LHCN-M2 (cell line): ENCODE data around the gene UBE2L3. TPM values are rescaled to one million over a fixed set of nuclear protein-coding genes. Genes with fewer than 3 reads are reported as not detected.
A peak's percentile ranks its signal among the peaks of the same experiment; 100 is the strongest.
"Not testable (repeated sequence)": the region's sequence is repeated elsewhere in the genome, so short reads cannot be mapped to it uniquely, and the experiment has no call there.

Experiments
- DNase-seq: peaks from one replicate; pipeline ENCODE4 v3.0.0-alpha.2; 2012; ENCODE audit warnings: low read depth
- polyA plus RNA-seq: library from polyadenylated mRNA; unstranded; fragments of >200 nt; gene quantifications from one replicate; pipeline ENCODE4 v1.2.1, GENCODE V29; 2012; ENCODE audit warnings: missing spikeins
- total RNA-seq: library from RNA; depleted of rRNA; stranded (reverse); fragments of >200 nt; gene quantifications from 2 replicates; pipeline ENCODE4 v1.2.3, GENCODE V29; 2014; rRNA removed

Gene UBE2L3
- total RNA-seq = 80.3 and 83.1 TPM in 2 replicates
- polyA plus RNA-seq = 89.0 TPM

GRCh38 chr22:21567456-21568346 lies at the start of gene UBE2L3:
TSS of gene UBE2L3 (plus strand) at chr22:21567714. CDS start at chr22:21567745, 31 bp downstream.
- peak; percentile 75 for DNase-seq

- not testable (repeated sequence) for DNase-seq
Measured at GRCh38 chr22:21526705-21527500, 40.6 kb upstream of the UBE2L3 start.

DNA sequence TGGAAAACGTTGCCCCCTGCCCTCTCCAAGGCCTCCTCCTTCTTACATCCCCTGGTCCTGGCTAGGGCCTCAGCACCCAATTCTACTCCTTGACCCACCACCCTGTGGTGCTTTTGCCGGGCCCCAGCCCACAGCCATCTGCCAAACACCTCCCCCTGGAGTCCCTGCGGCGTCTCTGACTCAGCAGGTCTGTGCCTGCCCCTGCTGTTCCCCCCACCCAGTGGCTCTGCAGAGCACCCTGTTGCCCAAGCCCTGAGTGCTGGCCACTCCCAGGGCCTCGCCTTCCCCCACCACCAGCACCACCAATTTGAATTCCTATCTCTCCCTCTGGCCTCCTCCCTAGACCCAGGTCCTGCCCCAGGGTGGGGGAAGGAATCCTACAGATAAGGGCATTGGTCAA lies 36.0 kb upstream of the UBE2L3 start:
- not testable (repeated sequence) for DNase-seq

- not testable (repeated sequence) for DNase-seq
Measured at GRCh38 chr22:21532863-21533648, 34.5 kb upstream of the UBE2L3 start.

DNA sequence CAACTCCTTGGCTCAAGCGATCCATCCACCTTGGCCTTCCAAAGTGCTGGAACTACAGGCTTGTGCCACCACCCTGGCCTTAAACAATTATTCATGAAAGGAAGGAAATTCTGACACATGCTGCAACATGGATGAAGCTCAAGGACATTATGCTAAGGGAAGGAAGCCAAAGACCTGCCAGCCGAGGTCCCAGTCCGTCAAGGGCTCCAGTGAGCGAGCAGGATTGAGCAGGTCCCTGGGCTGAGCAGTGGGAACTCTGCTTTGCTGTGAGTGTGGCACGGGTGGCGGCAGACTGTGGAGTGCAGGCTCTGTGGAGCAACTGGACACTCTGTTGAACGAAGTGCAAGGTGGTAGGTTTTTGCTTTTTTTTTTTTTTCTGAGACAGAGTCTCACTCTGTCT lies 27.7 kb upstream of the UBE2L3 start:
- not testable (repeated sequence) for DNase-seq

GRCh38 chr22:21544432-21545322 lies 22.8 kb upstream of the UBE2L3 start:
- DNase-seq = not testable (repeated sequence)

- not testable (repeated sequence) for DNase-seq
Measured at GRCh38 chr22:21549558-21549957, 18.0 kb upstream of the UBE2L3 start.

GRCh38 chr22:21550008-21550677 lies 17.4 kb upstream of the UBE2L3 start:
- not testable (repeated sequence) for DNase-seq

GRCh38 chr22:21550678-21551047 lies 16.9 kb upstream of the UBE2L3 start:
- not testable (repeated sequence) for DNase-seq

DNA sequence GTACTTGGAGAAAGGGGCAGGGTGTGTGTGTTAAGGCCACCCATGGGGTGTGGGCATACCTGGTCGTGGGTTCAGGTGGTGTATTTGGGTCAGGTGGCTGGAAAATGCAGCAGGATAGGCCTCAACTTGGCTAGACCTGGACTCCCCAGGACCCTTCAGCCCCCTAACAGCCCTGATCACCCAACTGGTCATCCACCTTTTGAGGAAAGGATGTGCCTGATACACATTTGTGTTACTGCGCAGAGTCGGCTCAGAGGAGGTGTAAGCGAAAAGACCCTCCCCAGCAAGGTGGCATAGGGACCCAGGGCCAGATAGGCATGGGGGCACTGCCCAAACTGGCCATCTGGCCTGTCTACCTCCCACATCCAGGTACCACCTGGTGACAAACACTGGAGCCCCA lies 16.2 kb upstream of the UBE2L3 start, which contains the start of gene RIMBP3C:
RIMBP3C (minus strand) TSS at position 101 of the 400 bp plus-strand sequence. CDS start 485 bp downstream, outside the sequence.
- not testable (repeated sequence) for DNase-seq

DNA sequence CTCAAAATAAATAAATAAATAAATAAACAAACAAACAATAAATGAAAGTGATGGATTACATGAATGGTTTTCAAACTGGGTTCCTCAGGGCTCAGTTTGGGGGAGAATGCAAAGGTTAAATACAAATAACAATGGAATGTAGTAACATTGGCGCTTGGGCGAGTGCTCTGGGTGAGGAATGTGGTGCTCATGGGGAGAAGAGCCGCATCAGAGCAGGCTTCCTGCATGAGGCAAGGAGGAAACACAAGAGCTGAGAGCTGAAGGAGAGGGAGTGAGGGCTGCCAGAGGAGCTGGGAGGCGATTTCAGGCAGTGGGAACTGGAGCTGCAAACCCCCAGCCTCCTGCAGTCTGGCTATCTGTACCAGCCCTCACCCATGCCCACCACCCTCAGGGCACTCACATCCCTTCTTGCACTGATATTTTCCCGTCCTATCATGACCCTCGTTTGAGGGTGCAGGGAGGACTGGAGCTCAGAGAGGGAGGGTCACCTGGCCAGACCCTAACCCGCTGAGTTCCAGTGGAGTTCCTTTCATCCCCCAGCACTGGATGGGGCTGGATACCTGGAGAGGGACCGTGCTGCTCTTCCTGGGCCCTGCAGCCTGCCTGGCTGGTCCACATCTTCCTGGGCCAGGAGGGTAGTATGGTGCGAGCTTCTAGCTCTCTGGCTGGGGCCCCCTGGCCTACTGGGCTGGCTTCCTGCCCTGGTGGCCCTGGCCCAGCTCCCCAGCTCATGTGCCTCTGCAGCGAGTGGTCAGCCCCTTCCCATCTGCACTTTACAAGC lies 8.0 kb upstream of the UBE2L3 start:
- not testable (repeated sequence) for DNase-seq

GRCh38 chr22:21560657-21561056 lies 6.9 kb upstream of the UBE2L3 start:
- not testable (repeated sequence) for DNase-seq

GRCh38 chr22:21563912-21564311 lies 3.6 kb upstream of the UBE2L3 start:
- DNase-seq = no peak

- no peak for DNase-seq
Measured at GRCh38 chr22:21564411-21564810, 3.1 kb upstream of the UBE2L3 start.

DNA sequence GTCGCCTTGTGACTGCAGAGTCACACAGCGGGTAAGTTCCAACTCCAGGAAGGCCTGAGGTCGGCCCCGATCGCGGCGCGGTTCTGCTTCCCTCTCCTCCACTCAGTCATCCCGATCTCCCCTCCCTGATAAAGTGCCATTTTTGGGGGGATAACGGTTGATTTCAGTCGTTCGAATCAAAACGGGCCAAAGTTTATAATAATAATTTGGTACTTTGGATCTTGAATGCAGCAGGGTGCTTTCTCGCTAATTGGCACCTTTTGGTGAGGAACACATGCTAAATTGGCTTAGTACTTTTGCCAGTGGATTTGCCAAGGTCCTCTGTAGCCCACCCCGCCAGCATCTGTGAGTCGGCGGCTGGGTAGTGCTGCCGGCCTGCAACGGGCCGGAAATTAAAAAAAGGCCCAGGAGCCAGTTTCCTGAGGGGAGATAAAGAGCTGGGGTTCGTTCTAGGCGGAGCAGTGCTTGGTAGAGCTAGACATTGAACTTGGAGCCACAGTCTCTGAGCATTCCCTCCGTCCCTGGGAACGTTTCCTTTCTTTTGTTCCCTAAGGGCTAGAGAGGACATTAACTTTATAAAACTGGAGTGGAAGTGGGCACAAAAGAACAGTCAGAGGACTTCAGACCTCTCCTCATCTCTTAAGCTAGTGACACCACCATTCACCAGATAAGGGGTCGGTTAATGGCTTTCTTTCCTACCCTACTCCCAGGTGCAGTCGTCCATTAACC lies 997 bp downstream of the UBE2L3 start:
- no peak for DNase-seq

DNA sequence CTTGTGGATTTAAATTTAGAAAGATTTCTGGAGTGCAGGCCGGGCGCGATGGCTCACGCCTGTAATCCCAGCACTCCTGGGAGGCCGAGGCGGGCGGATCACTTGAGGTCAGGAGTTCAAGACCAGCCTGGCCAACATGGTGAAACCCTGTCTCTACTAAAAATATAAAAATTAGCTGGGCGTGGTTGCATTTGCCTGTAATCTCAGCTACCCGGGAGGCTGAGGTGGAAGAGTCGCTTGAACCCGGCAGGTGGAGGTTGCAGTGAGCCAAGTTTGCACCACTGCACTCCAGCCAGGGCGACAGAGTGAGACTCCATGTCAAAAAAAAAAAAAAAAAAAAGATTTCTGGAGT lies 1.5 kb downstream of the UBE2L3 start:
- DNase-seq = not testable (repeated sequence)

- DNase-seq = no peak
Measured at GRCh38 chr22:21569459-21570170, 2.1 kb downstream of the UBE2L3 start.

GRCh38 chr22:21570398-21570797 lies 2.9 kb downstream of the UBE2L3 start:
- no peak for DNase-seq
